HCT116 (cell line): Measurements from ENCODE around the gene STAC. TPM values are rescaled to one million over a fixed set of nuclear protein-coding genes. Genes with fewer than 3 reads are reported as not detected.

Source experiments
- ATAC-seq: fragments of 200-7000 bp; cut with Tn5 transposase; 2 replicates; pipeline ENCODE4 v1.9.1; 2020; ENCODE audit warnings: mild to moderate bottlenecking, moderate library complexity
- BruUV-seq: library from RNA; stranded (reverse); fragments of 400-500 nt; replicated peaks from 2 replicates; lab custom pipeline; 2021; lab: Mats Ljungman, UMichigan
- CTCF ChIA-PET: fragments of 300-600 bp; sonication (Branson Sonifier 250); formaldehyde crosslinking; loops from one replicate; lab custom pipeline; 2021; ENCODE audit warnings: antibody characterized with exemption; lab: Charles Lee
- POLR2A ChIA-PET: fragments of 300-600, 350-600 bp; sonication (Branson Sonifier 250); formaldehyde crosslinking; loops from one replicate; lab custom pipeline; 2021; ENCODE audit warnings: antibody characterized with exemption; lab: Charles Lee
- RAD21 ChIA-PET, 2 experiments: fragments of 300-600 bp; sonication (Branson Sonifier 250); formaldehyde crosslinking; loops; one replicate each; lab custom pipeline; 2023; ENCODE audit warnings: low total read pairs in 2 of 2; ENCODE audit not compliant: uncharacterized antibody in 2 of 2, unreplicated experiment in 2 of 2, low non-redundant PET in 1 of 2; lab: Charles Lee
- DNase-seq: peaks from one replicate; pipeline ENCODE4 v3.0.0-alpha.2; 2010; ENCODE audit warnings: low read depth, low spot score
- H2AFZ ChIP-seq: fragments of 200-600 bp; shearing (Covaris generic), sonication (generic); 2 replicates; pipeline ENCODE4 v1.6.1; 2017; ENCODE audit warnings: low read depth, mixed run types, mixed read lengths, antibody characterized with exemption, low read length; ENCODE audit not compliant: poor library complexity, severe bottlenecking
- H3K27ac ChIP-seq: 2 replicates; pipeline ENCODE4 v1.5.1; 2012; ENCODE audit warnings: low read depth, low read length
- H3K27me3 ChIP-seq: fragments of 200-600 bp; sonication (generic); 2 replicates; pipeline ENCODE4 v1.6.1; 2016; ENCODE audit warnings: mixed run types, low read length, mixed read lengths; ENCODE audit not compliant: insufficient read depth
- H3K36me3 ChIP-seq, 2 experiments: fragments of 200-500 bp in 1 of 2; fragments of 200-600 bp in 1 of 2; sonication (Bioruptor generic) in 1 of 2; sonication (generic) in 1 of 2; 2 replicates each; pipeline versions ENCODE4 v1.5.1 to v1.6.1; 2014 to 2016; ENCODE audit warnings: low read length in 2 of 2, inconsistent platforms in 1 of 2, mixed read lengths in 1 of 2, mixed run types in 1 of 2; ENCODE audit not compliant: insufficient read depth in 2 of 2, control insufficient read depth in 1 of 2
- H3K4me1 ChIP-seq, 2 experiments: fragments of 200-600 bp in 1 of 2; sonication (generic) in 1 of 2; 2 replicates each; pipeline versions ENCODE4 v1.5.1 to v1.6.1; 2012 to 2017; ENCODE audit warnings: low read length in 2 of 2, inconsistent platforms in 1 of 2, mild to moderate bottlenecking in 1 of 2, mixed read lengths in 1 of 2, mixed run types in 1 of 2, moderate library complexity in 1 of 2; ENCODE audit not compliant: insufficient read depth in 2 of 2, control insufficient read depth in 1 of 2
- H3K4me2 ChIP-seq: fragments of 200-600 bp; sonication (generic); 2 replicates; pipeline ENCODE4 v1.6.1; 2017; ENCODE audit warnings: mixed run types, low read length, mixed read lengths
- H3K4me3 ChIP-seq, 2 experiments: fragments of 200-600 bp in 1 of 2; sonication (generic) in 1 of 2; replicated peaks in 1 of 2; 2 replicates each; pipeline ENCODE4 v1.5.1; 2011 to 2016; ENCODE audit warnings: low read length in 2 of 2, control low read depth in 1 of 2, low read depth in 1 of 2, mild to moderate bottlenecking in 1 of 2, mixed read lengths in 1 of 2, mixed run types in 1 of 2
- H3K79me2 ChIP-seq: fragments of 200-600 bp; sonication (generic); 2 replicates; pipeline ENCODE4 v1.6.1; 2017; ENCODE audit warnings: mild to moderate bottlenecking, mixed run types, low read length, moderate library complexity, mixed read lengths; ENCODE audit not compliant: insufficient read depth
- H3K9ac ChIP-seq: fragments of 200-600 bp; sonication (generic); 2 replicates; pipeline ENCODE4 v1.6.1; 2016; ENCODE audit warnings: low read length, mixed read lengths
- H3K9me2 ChIP-seq: fragments of 200-600 bp; sonication (generic), shearing (Covaris generic); 2 replicates; pipeline ENCODE4 v1.6.1; 2017; ENCODE audit warnings: mixed run types, mild to moderate bottlenecking, moderate library complexity; ENCODE audit not compliant: insufficient read depth
- H3K9me3 ChIP-seq, 2 experiments: fragments of 200-500 bp in 1 of 2; fragments of 200-600 bp in 1 of 2; sonication (Bioruptor generic) in 1 of 2; sonication (generic) in 1 of 2; 2 replicates each; pipeline ENCODE4 v1.6.1; 2014 to 2017; ENCODE audit warnings: low read length in 2 of 2, mixed read lengths in 2 of 2, inconsistent platforms in 1 of 2, low read depth in 1 of 2, mild to moderate bottlenecking in 1 of 2, mixed run types in 1 of 2, moderate library complexity in 1 of 2; ENCODE audit not compliant: control insufficient read depth in 1 of 2, insufficient read depth in 1 of 2
- H4K20me1 ChIP-seq: fragments of 200-600 bp; sonication (generic), shearing (Covaris generic); 2 replicates; pipeline ENCODE4 v1.6.1; 2017; ENCODE audit warnings: mixed run types, mild to moderate bottlenecking, moderate library complexity; ENCODE audit not compliant: insufficient read depth
- CBX3 ChIP-seq: IDR thresholded peaks from 2 replicates; pipeline ENCODE4 v1.6.1; 2012; ENCODE audit warnings: low read depth
- CEBPB ChIP-seq: IDR thresholded peaks from 2 replicates; pipeline ENCODE4 v1.6.1; 2012; ENCODE audit warnings: low read depth
- CTCF ChIP-seq, 3 experiments: fragments of 200-600 bp in 1 of 3; sonication (generic) in 1 of 3; IDR thresholded peaks in 2 of 3; conservative IDR thresholded peaks in 1 of 3; 2 replicates each; pipeline ENCODE4 v1.5.1; 2012 to 2017; ENCODE audit warnings: low read depth in 2 of 3, low read length in 2 of 3, antibody characterized with exemption in 1 of 3, borderline replicate concordance in 1 of 3, control low read depth in 1 of 3, mild to moderate bottlenecking in 1 of 3, mixed read lengths in 1 of 3, mixed run types in 1 of 3, moderate library complexity in 1 of 3; ENCODE audit not compliant: insufficient read depth in 1 of 3
- EGR1 ChIP-seq: IDR thresholded peaks from 2 replicates; pipeline ENCODE4 v1.6.1; 2012; ENCODE audit warnings: low read depth
- ELF1 ChIP-seq: IDR thresholded peaks from 2 replicates; pipeline ENCODE4 v1.6.1; 2012; ENCODE audit warnings: low read depth, borderline replicate concordance
- EZH2 ChIP-seq: fragments of 200-600 bp; sonication (generic); IDR thresholded peaks from 2 replicates; pipeline ENCODE4 v1.6.1; 2017; ENCODE audit warnings: antibody characterized with exemption, mixed run types
- FOSL1 ChIP-seq: IDR thresholded peaks from 2 replicates; pipeline ENCODE4 v1.6.1; 2012; ENCODE audit warnings: low read depth
- JUND ChIP-seq: IDR thresholded peaks from 2 replicates; pipeline ENCODE4 v1.6.1; 2012
- MAX ChIP-seq: IDR thresholded peaks from 2 replicates; pipeline ENCODE4 v1.6.1; 2012
- POLR2A ChIP-seq: IDR thresholded peaks from 2 replicates; pipeline ENCODE4 v1.7.0; 2011; ENCODE audit warnings: borderline replicate concordance; ENCODE audit not compliant: insufficient read depth, insufficient read length; ENCODE audit errors: extremely low read depth
- POLR2AphosphoS5 ChIP-seq: IDR thresholded peaks from 2 replicates; pipeline ENCODE4 v1.6.1; 2011; ENCODE audit warnings: mild to moderate bottlenecking, low read depth, low read length, moderate library complexity
- RAD21 ChIP-seq: IDR thresholded peaks from 2 replicates; pipeline ENCODE4 v1.6.1; 2012; ENCODE audit warnings: low read depth, mild to moderate bottlenecking
- SIN3A ChIP-seq: IDR thresholded peaks from 2 replicates; pipeline ENCODE4 v1.6.1; 2012; ENCODE audit warnings: low read depth
- SP1 ChIP-seq: IDR thresholded peaks from 2 replicates; pipeline ENCODE4 v1.6.1; 2012; ENCODE audit warnings: low read depth
- SRF ChIP-seq: IDR thresholded peaks from 2 replicates; pipeline ENCODE4 v1.6.1; 2012; ENCODE audit warnings: low read depth
- TCF7L2 ChIP-seq: IDR thresholded peaks from 2 replicates; pipeline ENCODE4 v1.7.0; 2011; ENCODE audit warnings: borderline replicate concordance, inconsistent platforms; ENCODE audit not compliant: insufficient read depth, insufficient read length; ENCODE audit errors: extremely low read depth
- ZFX ChIP-seq: fragments of 450-650 bp; IDR thresholded peaks from 2 replicates; pipeline ENCODE4 v1.6.1; 2017
- intact Hi-C: fragments of 100-400 bp; cut with micrococcal nuclease; formaldehyde crosslinking; loops from 2 replicates; pipeline ENCODE4 v1.10.0; 2022
- total RNA-seq: library from RNA; stranded (reverse); gene quantifications from one replicate; pipeline ENCODE4 v1.2.1, GENCODE V29; 2021; ENCODE audit not compliant: unreplicated experiment
- TF ChIP-seq, protein P1 (sequence below): IDR thresholded peaks from 2 replicates; pipeline ENCODE4 v1.6.1; 2011; ENCODE audit warnings: mild to moderate bottlenecking, low read length, moderate library complexity; ENCODE audit not compliant: insufficient replicate concordance; ENCODE audit errors: extremely low read depth
- TF ChIP-seq, protein P2 (sequence below): IDR thresholded peaks from 2 replicates; pipeline ENCODE4 v1.6.1; 2012; ENCODE audit warnings: low read depth
- TF ChIP-seq, protein P3 (sequence below): IDR thresholded peaks from 2 replicates; pipeline ENCODE4 v1.6.1; 2012

STAC gene
- total RNA-seq, 1 experiment from 2014 or later: not detected

DNA sequence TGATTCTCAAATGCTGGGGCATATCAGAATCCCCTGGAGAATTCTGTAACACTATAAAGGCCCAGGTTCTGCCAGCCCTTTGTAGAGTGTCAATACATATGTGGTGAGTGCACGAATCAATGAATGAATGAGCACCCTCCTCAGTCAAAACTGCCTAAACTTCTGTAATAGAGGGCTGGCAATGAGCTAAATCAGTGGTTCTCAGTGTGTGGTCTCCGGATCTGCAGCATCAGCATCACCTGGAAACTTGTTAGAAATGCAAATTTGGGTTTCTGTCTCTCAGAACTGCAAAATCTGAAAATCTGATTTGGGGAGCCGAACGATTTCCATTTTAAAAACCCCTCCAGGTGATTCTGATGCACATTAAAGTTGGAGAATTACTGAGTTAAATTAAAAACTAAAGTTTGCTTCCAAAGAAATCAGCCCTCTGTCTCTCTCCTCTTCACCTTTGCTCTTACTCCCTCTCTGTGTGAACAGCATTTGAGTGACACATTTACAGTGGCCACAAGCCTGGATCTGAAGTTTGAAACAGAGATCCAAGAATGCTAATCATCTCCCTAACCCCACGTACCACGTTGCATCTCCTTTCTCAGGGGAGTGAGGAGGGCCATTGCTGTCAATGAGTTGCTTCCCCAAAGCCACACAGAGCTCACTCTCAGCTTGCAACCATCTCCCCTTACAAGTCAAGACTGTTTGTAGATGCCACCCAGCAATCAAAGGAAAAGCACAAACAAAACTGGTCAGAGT, 109.5 kb downstream of the STAC start:
- CTCF ChIA-PET: no interaction called here

More for the DNA sequence above, 109.5 kb downstream of the STAC start:
- Histone ChIP-seq H2AFZ (no peak overlapping the region), H4K20me1 (no peaks in the 10 kb centered on the region), H3K9me2 (no peaks in the 10 kb centered on the region), H3K27me3 (0 out of 2 replicates have a peak, but pooled peaks cover 8% of the 10 kb centered on the region), H3K36me3 (no peaks in the 10 kb centered on the region), H3K79me2 (no peaks in the 10 kb centered on the region)
- BruUV-seq: no TSS peak
- no peak for DNase-seq
- intact Hi-C loops: no loop called here
- no peak for ATAC-seq
- RAD21 ChIA-PET: no interaction called here
- TF ChIP-seq, protein P1, sequence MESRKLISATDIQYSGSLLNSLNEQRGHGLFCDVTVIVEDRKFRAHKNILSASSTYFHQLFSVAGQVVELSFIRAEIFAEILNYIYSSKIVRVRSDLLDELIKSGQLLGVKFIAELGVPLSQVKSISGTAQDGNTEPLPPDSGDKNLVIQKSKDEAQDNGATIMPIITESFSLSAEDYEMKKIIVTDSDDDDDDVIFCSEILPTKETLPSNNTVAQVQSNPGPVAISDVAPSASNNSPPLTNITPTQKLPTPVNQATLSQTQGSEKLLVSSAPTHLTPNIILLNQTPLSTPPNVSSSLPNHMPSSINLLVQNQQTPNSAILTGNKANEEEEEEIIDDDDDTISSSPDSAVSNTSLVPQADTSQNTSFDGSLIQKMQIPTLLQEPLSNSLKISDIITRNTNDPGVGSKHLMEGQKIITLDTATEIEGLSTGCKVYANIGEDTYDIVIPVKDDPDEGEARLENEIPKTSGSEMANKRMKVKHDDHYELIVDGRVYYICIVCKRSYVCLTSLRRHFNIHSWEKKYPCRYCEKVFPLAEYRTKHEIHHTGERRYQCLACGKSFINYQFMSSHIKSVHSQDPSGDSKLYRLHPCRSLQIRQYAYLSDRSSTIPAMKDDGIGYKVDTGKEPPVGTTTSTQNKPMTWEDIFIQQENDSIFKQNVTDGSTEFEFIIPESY: no peak
- TF ChIP-seq MAX: no peak
- no peak for TF ChIP-seq POLR2A
- no peak for TF ChIP-seq TCF7L2
- no peak for TF ChIP-seq CTCF (IDR thresholded peaks at IDR 0.05 in 2 of 3, conservative IDR thresholded peaks at IDR 0.05 in 1 of 3; ENCODE audit: borderline replicate concordance in 1 of 3, insufficient read depth in 1 of 3, low read depth in 2 of 3, low read length in 2 of 3)
- TF ChIP-seq EZH2: no peak
- TF ChIP-seq FOSL1: no peak
- no peak for TF ChIP-seq ZFX
- no peak for TF ChIP-seq ELF1
- no peak for TF ChIP-seq EGR1
- TF ChIP-seq, protein P2, sequence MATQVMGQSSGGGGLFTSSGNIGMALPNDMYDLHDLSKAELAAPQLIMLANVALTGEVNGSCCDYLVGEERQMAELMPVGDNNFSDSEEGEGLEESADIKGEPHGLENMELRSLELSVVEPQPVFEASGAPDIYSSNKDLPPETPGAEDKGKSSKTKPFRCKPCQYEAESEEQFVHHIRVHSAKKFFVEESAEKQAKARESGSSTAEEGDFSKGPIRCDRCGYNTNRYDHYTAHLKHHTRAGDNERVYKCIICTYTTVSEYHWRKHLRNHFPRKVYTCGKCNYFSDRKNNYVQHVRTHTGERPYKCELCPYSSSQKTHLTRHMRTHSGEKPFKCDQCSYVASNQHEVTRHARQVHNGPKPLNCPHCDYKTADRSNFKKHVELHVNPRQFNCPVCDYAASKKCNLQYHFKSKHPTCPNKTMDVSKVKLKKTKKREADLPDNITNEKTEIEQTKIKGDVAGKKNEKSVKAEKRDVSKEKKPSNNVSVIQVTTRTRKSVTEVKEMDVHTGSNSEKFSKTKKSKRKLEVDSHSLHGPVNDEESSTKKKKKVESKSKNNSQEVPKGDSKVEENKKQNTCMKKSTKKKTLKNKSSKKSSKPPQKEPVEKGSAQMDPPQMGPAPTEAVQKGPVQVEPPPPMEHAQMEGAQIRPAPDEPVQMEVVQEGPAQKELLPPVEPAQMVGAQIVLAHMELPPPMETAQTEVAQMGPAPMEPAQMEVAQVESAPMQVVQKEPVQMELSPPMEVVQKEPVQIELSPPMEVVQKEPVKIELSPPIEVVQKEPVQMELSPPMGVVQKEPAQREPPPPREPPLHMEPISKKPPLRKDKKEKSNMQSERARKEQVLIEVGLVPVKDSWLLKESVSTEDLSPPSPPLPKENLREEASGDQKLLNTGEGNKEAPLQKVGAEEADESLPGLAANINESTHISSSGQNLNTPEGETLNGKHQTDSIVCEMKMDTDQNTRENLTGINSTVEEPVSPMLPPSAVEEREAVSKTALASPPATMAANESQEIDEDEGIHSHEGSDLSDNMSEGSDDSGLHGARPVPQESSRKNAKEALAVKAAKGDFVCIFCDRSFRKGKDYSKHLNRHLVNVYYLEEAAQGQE: no peak
- TF ChIP-seq RAD21: no peak
- TF ChIP-seq SIN3A: no peak
- no peak for TF ChIP-seq SP1
- TF ChIP-seq, protein P3, sequence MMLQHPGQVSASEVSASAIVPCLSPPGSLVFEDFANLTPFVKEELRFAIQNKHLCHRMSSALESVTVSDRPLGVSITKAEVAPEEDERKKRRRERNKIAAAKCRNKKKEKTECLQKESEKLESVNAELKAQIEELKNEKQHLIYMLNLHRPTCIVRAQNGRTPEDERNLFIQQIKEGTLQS: no peak
- no peak for TF ChIP-seq SRF
- no peak for TF ChIP-seq CEBPB
- no peak for TF ChIP-seq POLR2AphosphoS5
- TF ChIP-seq CBX3: no peak
- no peak for TF ChIP-seq JUND
- TF ChIP-seq, all 23 proteins: peak for 0
- H3K4me2 ChIP-seq: no peak overlapping the region
- H3K9ac ChIP-seq: no peak overlapping the region
- no peak overlapping the region for H3K4me3 ChIP-seq
- POLR2A ChIA-PET: no interaction called here
- H3K9me3 ChIP-seq: no peaks in the 10 kb centered on the region
- no peaks in the 10 kb centered on the region for H3K4me1 ChIP-seq
- H3K27ac ChIP-seq: no peak overlapping the region
